CD8-positive, alpha-beta memory T cell (primary cell): Measurements from ENCODE around the gene MEX3D. TPM values are rescaled to one million over a fixed set of nuclear protein-coding genes. Genes with fewer than 3 reads are reported as not detected.
"Not testable (repeated sequence)": the region's sequence is repeated elsewhere in the genome, so short reads cannot be mapped to it uniquely, and the experiment has no call there.

Source experiments
- CTCF ChIA-PET: fragments of 350-600 bp; sonication (Branson Sonifier 250); formaldehyde crosslinking; loops from one replicate; lab custom pipeline; 2021; ENCODE audit warnings: antibody characterized with exemption; lab: Charles Lee
- POLR2A ChIA-PET: fragments of 350-600 bp; sonication (Branson Sonifier 250); formaldehyde crosslinking; loops from one replicate; lab custom pipeline; 2021; ENCODE audit warnings: antibody characterized with exemption; lab: Charles Lee
- DNase-seq, 5 donors: peaks; one replicate each; pipeline versions ENCODE4 v3.0.0 to v3.0.0-alpha.2; 2020 to 2022; ENCODE audit warnings: mixed read lengths in 1 of 5
- H3K27ac ChIP-seq: one replicate; pipeline ENCODE4 v1.7.0; 2013; ENCODE audit warnings: low read depth, mild to moderate bottlenecking, low read length, moderate library complexity
- H3K27me3 ChIP-seq: 2 replicates; pipeline ENCODE4 v1.7.0; 2013; ENCODE audit warnings: low read length, mild to moderate bottlenecking; ENCODE audit not compliant: insufficient read depth, poor library complexity, severe bottlenecking
- H3K36me3 ChIP-seq: 2 replicates; pipeline ENCODE4 v1.7.0; 2013; ENCODE audit warnings: mild to moderate bottlenecking, low read length, moderate library complexity; ENCODE audit not compliant: insufficient read depth
- H3K4me1 ChIP-seq: 2 replicates; pipeline ENCODE4 v1.7.0; 2013; ENCODE audit warnings: mild to moderate bottlenecking, low read length, moderate library complexity; ENCODE audit not compliant: insufficient read depth
- H3K4me3 ChIP-seq: 2 replicates; pipeline ENCODE4 v1.7.0; 2013; ENCODE audit warnings: mild to moderate bottlenecking, low read length
- H3K9me3 ChIP-seq: 2 replicates; pipeline ENCODE4 v1.7.0; 2013; ENCODE audit warnings: mild to moderate bottlenecking, low read length
- H3K27ac Mint-ChIP-seq, 8 donors: one replicate each; pipeline ENCODE4 v1.8.0; 2020 to 2021; ENCODE audit warnings: mixed read lengths in 8 of 8, mild to moderate bottlenecking in 6 of 8, inconsistent platforms in 3 of 8, moderate library complexity in 3 of 8
- H3K27me3 Mint-ChIP-seq, 2 donors: one replicate each; pipeline ENCODE4 v1.8.0; 2020 to 2021; ENCODE audit warnings: mixed read lengths in 2 of 2, mild to moderate bottlenecking in 1 of 2, moderate library complexity in 1 of 2
- H3K36me3 Mint-ChIP-seq, 3 donors: one replicate each; pipeline ENCODE4 v1.8.0; 2020 to 2021; ENCODE audit warnings: mixed read lengths in 3 of 3, inconsistent platforms in 1 of 3, mild to moderate bottlenecking in 1 of 3
- H3K4me1 Mint-ChIP-seq, 3 donors: one replicate each; pipeline ENCODE4 v1.8.0; 2020 to 2021; ENCODE audit warnings: mixed read lengths in 3 of 3, inconsistent platforms in 1 of 3, mild to moderate bottlenecking in 1 of 3
- H3K4me3 Mint-ChIP-seq, 7 donors: one replicate each; pipeline ENCODE4 v1.8.0; 2020 to 2021; ENCODE audit warnings: mixed read lengths in 7 of 7, mild to moderate bottlenecking in 6 of 7, moderate library complexity in 4 of 7, inconsistent platforms in 2 of 7
- H3K9me3 Mint-ChIP-seq, 5 donors: one replicate each; pipeline ENCODE4 v1.8.0; 2020 to 2022; ENCODE audit warnings: mixed read lengths in 5 of 5, mild to moderate bottlenecking in 3 of 5, moderate library complexity in 2 of 5, inconsistent platforms in 1 of 5
- polyA plus RNA-seq: library from polyadenylated mRNA; unstranded; fragments of 300-500 nt; fragmentation: Illumina TruSeq; gene quantifications from one replicate; pipeline ENCODE4 v1.2.3, GENCODE V29; 2021
- total RNA-seq, 2 experiments: library from RNA; stranded (reverse); gene quantifications; one replicate each; pipeline ENCODE4 v1.2.3, GENCODE V29; 2021

MEX3D gene
- total and polyA plus RNA-seq, 3 experiments from 2014 or later, result 10.8 TPM; not detected in 1

DNA sequence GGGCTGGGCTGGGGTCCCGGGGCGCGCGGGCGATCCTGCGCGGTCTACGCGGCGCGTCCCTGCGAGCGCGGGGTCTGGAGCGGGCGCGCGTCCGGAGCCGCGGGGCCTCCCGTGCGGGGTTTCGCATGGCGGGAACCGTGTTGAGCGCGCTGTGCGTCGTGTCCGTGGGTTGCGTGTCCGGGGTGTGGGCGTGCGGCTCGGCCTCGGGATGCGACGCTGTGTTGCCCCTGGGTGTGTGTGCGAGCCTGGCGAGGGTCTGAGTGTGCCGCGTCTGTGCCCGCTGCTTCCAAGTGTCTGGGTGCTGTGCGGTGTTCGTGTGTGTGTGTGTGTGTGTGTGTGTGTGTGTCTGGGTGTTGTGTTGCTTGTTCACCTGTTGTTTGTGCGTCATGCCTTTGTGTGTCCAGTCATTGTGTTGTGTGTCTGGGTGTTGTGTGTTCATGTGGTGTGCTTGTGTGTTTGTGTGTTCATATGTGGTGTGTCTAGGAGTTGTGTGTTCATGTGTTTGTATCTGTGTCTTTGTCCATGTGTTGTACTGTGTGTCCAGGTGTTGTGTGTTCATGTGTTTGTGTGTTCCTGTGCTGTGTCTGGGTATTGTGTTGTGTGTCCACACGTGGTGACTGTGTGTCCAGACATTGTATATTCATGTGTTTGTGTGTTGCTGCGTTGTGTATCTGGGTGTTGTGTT is 43.7 kb downstream of the MEX3D start:
- peak overlapping the region in 5 of 7 donors; percentile 1 to 63 (median 40) for H3K4me3 Mint-ChIP-seq
- POLR2A ChIA-PET, result no interaction called here
- H3K36me3 Mint-ChIP-seq, result no peaks in the 10 kb centered on the region

DNA sequence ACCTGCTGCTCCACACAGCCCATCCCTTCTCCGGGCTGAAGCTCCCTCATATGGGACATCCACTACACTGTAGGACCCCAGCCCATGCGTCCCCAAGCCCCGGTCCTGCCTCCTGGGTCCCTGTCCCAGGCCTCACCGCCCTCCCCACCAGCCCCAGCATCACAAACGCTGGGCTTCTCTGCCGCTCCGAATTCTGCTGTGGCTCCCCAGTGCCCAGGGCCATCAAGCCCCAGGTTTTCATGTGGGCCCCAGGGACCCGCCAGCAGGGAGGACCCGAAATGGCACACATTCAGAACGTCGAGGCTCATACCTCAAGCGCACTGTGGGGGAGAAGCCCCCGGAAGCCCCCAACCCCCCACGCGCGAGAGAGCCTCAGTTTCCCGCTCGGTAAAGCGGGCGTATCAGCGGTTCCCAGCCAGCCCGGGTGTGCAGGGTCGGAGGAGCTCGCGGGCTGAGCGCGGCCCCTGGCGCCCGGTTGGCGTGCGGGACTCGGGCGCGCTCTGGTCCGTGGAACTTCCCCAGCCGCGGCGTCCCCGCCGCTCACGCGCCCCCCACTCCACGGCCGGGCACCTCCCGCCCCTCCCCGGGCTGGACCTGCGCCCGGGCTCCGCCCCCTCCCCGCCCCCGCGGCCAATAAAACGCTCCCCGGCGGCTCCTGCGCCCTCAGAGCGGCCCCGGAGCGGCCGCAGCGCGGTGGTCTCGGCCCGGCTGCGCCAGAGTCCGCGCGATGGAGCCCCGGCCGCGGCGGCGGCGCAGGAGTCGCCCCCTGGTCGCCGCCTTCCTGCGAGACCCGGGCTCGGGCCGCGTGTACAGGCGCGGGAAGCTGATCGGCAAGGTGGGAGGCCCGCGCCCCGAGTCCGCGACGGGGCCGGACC is 44.5 kb downstream of the MEX3D start, which contains the start of gene PLK5:
PLK5 (plus strand) TSS at position 666 of the 875 bp plus-strand sequence. CDS start 2,920 bp downstream, outside the sequence.
- POLR2A ChIA-PET, result no interaction called here
- H3K4me1 Mint-ChIP-seq, result peaks cover 6 to 9% (median 6%) of the 10 kb centered on the region in 3 donors
- Histone ChIP-seq H3K36me3 (no peaks in the 10 kb centered on the region), H3K4me1 (no peaks in the 10 kb centered on the region), H3K27me3 (peaks cover 8% of the 10 kb centered on the region), H3K27ac (no peak within 1 kb of the TSS), H3K4me3 (no peak within 1 kb of the TSS), H3K9me3 (no peaks in the 10 kb centered on the region)
- no peaks in the 10 kb centered on the region for H3K36me3 Mint-ChIP-seq
- DNase-seq, result no peak
- peaks cover 0 to 4% (median 0%) of the 10 kb centered on the region in 5 donors for H3K9me3 Mint-ChIP-seq
- CTCF ChIA-PET, result no interaction called here
- H3K4me3 Mint-ChIP-seq, result peak within 1 kb of the TSS in 5 of 7 donors; percentile 1 to 63 (median 40)
- peaks cover 35 to 39% of the 10 kb centered on the region in 2 donors for H3K27me3 Mint-ChIP-seq
- H3K27ac Mint-ChIP-seq, result peak within 1 kb of the TSS in 1 of 8 donors; percentile 10

More for the DNA sequence above, 43.7 kb downstream of the MEX3D start:
- Mint-ChIP-seq H3K4me1 (peaks cover 6 to 9% (median 6%) of the 10 kb centered on the region in 3 donors), H3K27ac (peak overlapping the region in 1 of 8 donors; percentile 10), H3K9me3 (peaks cover 0 to 4% (median 0%) of the 10 kb centered on the region in 5 donors), H3K27me3 (peaks cover 35 to 39% of the 10 kb centered on the region in 2 donors)
- Histone ChIP-seq H3K36me3 (no peaks in the 10 kb centered on the region), H3K4me1 (no peaks in the 10 kb centered on the region), H3K27me3 (peaks cover 8% of the 10 kb centered on the region), H3K4me3 (no peak overlapping the region), H3K27ac (no peak overlapping the region), H3K9me3 (no peaks in the 10 kb centered on the region)
- CTCF ChIA-PET, result no interaction called here
- DNase-seq, result no peak

DNA sequence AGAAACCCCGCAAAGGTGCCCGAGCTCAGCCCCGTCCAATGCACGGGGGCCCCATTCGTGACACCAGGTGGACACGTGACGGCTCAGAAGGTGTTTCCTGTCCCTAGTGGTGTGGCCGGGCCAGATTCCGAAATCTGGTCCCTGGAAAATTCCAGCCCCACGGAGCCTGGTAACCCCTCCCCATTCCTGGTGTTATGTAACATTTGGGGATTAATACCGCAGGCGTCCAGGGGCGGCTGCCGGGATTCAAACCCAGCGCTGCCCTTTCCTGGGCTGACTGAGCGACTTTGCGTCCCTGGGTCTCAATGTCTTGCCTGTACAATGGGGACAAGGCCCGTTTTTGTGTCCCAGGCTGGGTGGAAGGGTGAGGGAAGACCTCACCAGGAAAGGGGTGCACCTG is 45.3 kb downstream of the MEX3D start:
- Histone ChIP-seq H3K9me3 (no peaks in the 10 kb centered on the region), H3K27ac (no peak overlapping the region), H3K36me3 (no peaks in the 10 kb centered on the region), H3K4me3 (no peak overlapping the region), H3K27me3 (peaks cover 8% of the 10 kb centered on the region), H3K4me1 (no peaks in the 10 kb centered on the region)
- CTCF ChIA-PET, result no interaction called here
- Mint-ChIP-seq H3K27ac (no peak overlapping the region), H3K27me3 (peaks cover 35 to 39% of the 10 kb centered on the region in 2 donors), H3K4me1 (peaks cover 6 to 9% (median 6%) of the 10 kb centered on the region in 3 donors), H3K4me3 (no peak overlapping the region), H3K36me3 (no peaks in the 10 kb centered on the region), H3K9me3 (peaks cover 0 to 4% (median 0%) of the 10 kb centered on the region in 5 donors)
- no peak for DNase-seq
- POLR2A ChIA-PET, result no interaction called here

DNA sequence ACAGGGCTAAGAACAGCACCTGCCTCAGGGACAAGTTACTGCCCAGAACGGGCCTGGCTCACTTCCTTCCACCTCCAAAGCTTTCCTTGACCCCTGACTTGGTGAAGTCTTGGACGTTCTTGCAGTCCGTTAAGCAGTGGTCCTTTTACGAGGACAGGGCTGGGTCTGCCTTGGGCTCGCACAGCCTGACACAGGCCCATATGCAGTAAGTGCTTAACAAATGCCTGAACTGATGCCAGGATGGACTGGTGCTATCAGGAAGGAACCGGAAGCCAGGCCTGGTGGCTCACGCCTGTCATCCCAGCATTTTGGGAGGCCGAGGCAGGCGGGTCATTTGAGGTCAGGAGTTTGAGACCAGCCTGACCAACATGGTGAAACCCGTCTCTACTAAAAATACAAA is 46.1 kb downstream of the MEX3D start:
- H3K27me3 Mint-ChIP-seq, result peaks cover 28 to 32% of the 10 kb centered on the region in 2 donors
- no peak overlapping the region for H3K4me3 Mint-ChIP-seq
- DNase-seq, result no peak
- H3K27ac Mint-ChIP-seq, result no peak overlapping the region
- ChIA-PET CTCF (no interaction called here), POLR2A (no interaction called here)
- no peaks in the 10 kb centered on the region for H3K36me3 Mint-ChIP-seq
- H3K9me3 ChIP-seq, result no peaks in the 10 kb centered on the region
- H3K4me3 ChIP-seq, result no peak overlapping the region
- H3K27me3 ChIP-seq, result peaks cover 8% of the 10 kb centered on the region
- H3K36me3 ChIP-seq, result no peaks in the 10 kb centered on the region
- peaks cover 0 to 4% (median 0%) of the 10 kb centered on the region in 5 donors for H3K9me3 Mint-ChIP-seq
- H3K27ac ChIP-seq, result no peak overlapping the region
- H3K4me1 Mint-ChIP-seq, result peaks cover 6 to 9% (median 6%) of the 10 kb centered on the region in 3 donors
- H3K4me1 ChIP-seq, result no peaks in the 10 kb centered on the region

DNA sequence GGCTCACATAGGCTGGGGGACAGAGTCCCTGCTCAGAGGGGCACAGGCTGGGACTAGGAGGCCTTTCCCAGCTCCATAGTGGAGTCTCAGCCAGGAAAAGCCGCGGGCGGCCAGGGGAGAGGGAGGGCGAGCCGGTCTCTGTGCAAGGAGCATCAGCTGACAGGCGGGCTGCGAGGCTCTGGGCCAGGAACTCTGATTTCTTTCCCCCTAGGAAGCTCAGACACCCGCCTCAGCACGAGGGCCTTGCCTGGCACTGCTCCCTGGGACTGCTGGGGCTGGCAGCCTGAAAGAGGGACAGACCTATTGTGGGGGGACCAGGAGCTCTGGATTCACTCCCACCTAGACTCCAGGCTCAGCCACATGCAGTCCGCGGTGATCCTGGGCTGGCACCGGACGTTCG is 46.5 kb downstream of the MEX3D start:
- H3K27me3 ChIP-seq, result peaks cover 8% of the 10 kb centered on the region

DNA sequence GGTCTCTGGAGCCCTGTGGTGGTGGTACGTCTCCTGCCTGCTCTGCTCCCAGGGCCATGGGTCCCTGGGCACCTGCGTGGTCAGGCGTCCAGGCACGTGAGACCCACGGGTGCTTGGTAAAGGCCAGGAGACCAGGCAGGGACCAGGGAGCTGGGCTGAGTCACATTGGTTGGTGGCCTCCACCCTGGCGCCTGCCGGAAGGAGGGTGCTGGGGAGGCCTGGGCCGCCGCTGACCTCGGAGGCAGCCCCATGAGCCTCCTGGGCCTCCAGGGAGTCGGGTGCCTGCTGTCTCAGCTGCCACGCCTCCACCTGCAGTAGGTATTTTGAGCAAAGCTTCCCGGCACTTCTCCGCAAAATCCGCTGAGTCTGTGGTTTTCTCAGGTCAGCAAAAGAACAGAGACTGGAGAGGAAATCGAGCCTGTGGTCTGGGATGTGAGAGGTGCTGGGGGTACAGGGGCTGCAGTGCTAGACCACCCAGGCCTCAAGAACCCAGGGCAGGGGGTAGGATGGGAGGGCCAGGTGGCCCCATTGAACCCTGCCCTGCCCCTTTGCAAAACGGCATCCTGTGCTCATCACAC is 47.8 kb downstream of the MEX3D start:
- H3K9me3 ChIP-seq, result no peaks in the 10 kb centered on the region
- H3K27ac ChIP-seq, result no peak overlapping the region
- H3K27me3 Mint-ChIP-seq, result peaks cover 17 to 21% of the 10 kb centered on the region in 2 donors
- no peak overlapping the region for H3K27ac Mint-ChIP-seq
- DNase-seq, result no peak
- no peaks in the 10 kb centered on the region for H3K36me3 ChIP-seq
- H3K36me3 Mint-ChIP-seq, result no peaks in the 10 kb centered on the region
- POLR2A ChIA-PET, result no interaction called here
- no peaks in the 10 kb centered on the region for H3K4me1 ChIP-seq
- H3K9me3 Mint-ChIP-seq, result peaks cover 0 to 2% (median 0%) of the 10 kb centered on the region in 5 donors
- H3K4me1 Mint-ChIP-seq, result peaks cover 6 to 9% (median 6%) of the 10 kb centered on the region in 3 donors
- H3K4me3 Mint-ChIP-seq, result no peak overlapping the region
- peaks cover 8% of the 10 kb centered on the region for H3K27me3 ChIP-seq
- H3K4me3 ChIP-seq, result no peak overlapping the region
- CTCF ChIA-PET, result no interaction called here

More for the DNA sequence above, 46.5 kb downstream of the MEX3D start:
- H3K4me1 ChIP-seq, result no peaks in the 10 kb centered on the region
- Mint-ChIP-seq H3K36me3 (no peaks in the 10 kb centered on the region), H3K9me3 (peaks cover 0 to 4% (median 0%) of the 10 kb centered on the region in 5 donors), H3K4me1 (peaks cover 6 to 9% (median 6%) of the 10 kb centered on the region in 3 donors), H3K27ac (no peak overlapping the region), H3K4me3 (no peak overlapping the region), H3K27me3 (peaks cover 25 to 28% of the 10 kb centered on the region in 2 donors)
- no peak overlapping the region for H3K27ac ChIP-seq
- no peak for DNase-seq
- ChIA-PET CTCF (no interaction called here), POLR2A (no interaction called here)
- H3K4me3 ChIP-seq, result no peak overlapping the region
- H3K9me3 ChIP-seq, result no peaks in the 10 kb centered on the region
- H3K36me3 ChIP-seq, result no peaks in the 10 kb centered on the region

DNA sequence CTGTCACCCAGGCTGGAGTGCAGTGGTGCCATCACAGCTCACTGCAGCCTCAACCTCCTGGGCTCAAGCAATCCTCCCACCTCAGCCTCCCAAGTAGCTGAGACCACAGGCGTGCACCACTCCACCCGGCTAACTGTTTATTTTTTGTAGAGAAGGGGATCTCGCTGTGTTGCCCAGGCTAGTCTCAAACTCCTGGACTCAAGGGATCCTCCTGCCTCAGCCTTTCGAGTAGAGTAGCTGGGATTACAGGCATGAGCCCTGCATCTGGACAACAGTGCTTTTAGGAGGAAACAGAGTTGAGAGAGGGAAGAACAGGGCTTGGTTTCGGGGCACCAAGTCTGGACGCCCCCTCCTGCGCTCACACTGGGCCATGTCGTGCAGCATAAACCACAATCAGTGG is 48.3 kb downstream of the MEX3D start:
- H3K9me3 Mint-ChIP-seq, H3K4me3 ChIP-seq, H3K27ac Mint-ChIP-seq, CTCF ChIA-PET, H3K36me3 Mint-ChIP-seq, H3K27ac ChIP-seq, H3K4me1 Mint-ChIP-seq, H3K27me3 ChIP-seq, H3K4me3 Mint-ChIP-seq, POLR2A ChIA-PET, H3K36me3 ChIP-seq, H3K4me1 ChIP-seq, H3K9me3 ChIP-seq, DNase-seq: not testable (repeated sequence)
- H3K27me3 Mint-ChIP-seq, result peaks cover 15 to 21% of the 10 kb centered on the region in 2 donors
